HEK293 (cell line): Measurements from ENCODE around the gene ZNF33A.
A peak's percentile ranks its signal among the peaks of the same experiment; 100 is the strongest.

Source experiments
- ATF2 ChIP-seq: fragments of 450-650 bp; formaldehyde crosslinking; IDR thresholded peaks from 2 replicates; pipeline ENCODE4 v1.5.1; 2016; ENCODE audit warnings: missing biosample characterization, missing genetic modification characterization, low read depth
- ELK4 ChIP-seq: IDR thresholded peaks from 2 replicates; pipeline ENCODE4 v1.6.1; 2011; ENCODE audit warnings: mild to moderate bottlenecking, low read depth, low read length, borderline replicate concordance
- HOXA7 ChIP-seq: sonication (generic); formaldehyde crosslinking; IDR thresholded peaks from 2 replicates; pipeline ENCODE4 v1.8.1; 2022; ENCODE audit warnings: missing genetic modification reagents, borderline replicate concordance
- MZF1 ChIP-seq: fragments of 450-650 bp; formaldehyde crosslinking; IDR thresholded peaks from 2 replicates; pipeline ENCODE4 v1.5.1; 2017; ENCODE audit warnings: missing biosample characterization, missing genetic modification characterization, borderline replicate concordance
- SALL2 ChIP-seq: fragments of 450-650 bp; formaldehyde crosslinking; IDR thresholded peaks from 2 replicates; pipeline ENCODE4 v1.5.0; 2017; ENCODE audit warnings: missing biosample characterization, mild to moderate bottlenecking, missing genetic modification characterization, borderline replicate concordance
- SP7 ChIP-seq: fragments of 450-650 bp; formaldehyde crosslinking; IDR thresholded peaks from 2 replicates; pipeline ENCODE4 v1.5.1; 2016; ENCODE audit warnings: missing biosample characterization, missing genetic modification characterization
- ZBTB21 ChIP-seq: fragments of 450-650 bp; formaldehyde crosslinking; IDR thresholded peaks from 2 replicates; pipeline ENCODE4 v1.5.1; 2017; ENCODE audit warnings: missing biosample characterization, missing genetic modification characterization
- ZNF114 ChIP-seq: fragments of 450-650 bp; formaldehyde crosslinking; IDR thresholded peaks from 2 replicates; pipeline ENCODE4 v1.5.0; 2017; ENCODE audit warnings: missing biosample characterization, missing genetic modification characterization
- ZNF174 ChIP-seq: fragments of 450-650 bp; formaldehyde crosslinking; IDR thresholded peaks from 2 replicates; pipeline ENCODE4 v1.5.0; 2017; ENCODE audit warnings: missing biosample characterization, mild to moderate bottlenecking, missing genetic modification characterization
- ZNF19 ChIP-seq: fragments of 450-650 bp; formaldehyde crosslinking; IDR thresholded peaks from 2 replicates; pipeline ENCODE4; 2016; ENCODE audit warnings: missing biosample characterization, missing genetic modification characterization, low read depth
- ZNF202 ChIP-seq: fragments of 450-650 bp; formaldehyde crosslinking; IDR thresholded peaks from 2 replicates; pipeline ENCODE4 v1.5.1; 2016; ENCODE audit warnings: missing biosample characterization, missing genetic modification characterization, borderline replicate concordance
- ZNF239 ChIP-seq: fragments of 450-650 bp; formaldehyde crosslinking; IDR thresholded peaks from 2 replicates; pipeline ENCODE4 v1.5.1; 2016; ENCODE audit warnings: missing biosample characterization, missing genetic modification characterization
- ZNF26 ChIP-seq: fragments of 450-650 bp; formaldehyde crosslinking; IDR thresholded peaks from 2 replicates; pipeline ENCODE4 v1.5.1; 2016; ENCODE audit warnings: missing biosample characterization, missing genetic modification characterization
- ZNF335 ChIP-seq: fragments of 450-650 bp; formaldehyde crosslinking; conservative IDR thresholded peaks from 2 replicates; pipeline ENCODE4 v1.5.1; 2016; ENCODE audit warnings: missing biosample characterization, missing genetic modification characterization
- ZNF394 ChIP-seq: fragments of 450-650 bp; formaldehyde crosslinking; IDR thresholded peaks from 2 replicates; pipeline ENCODE4 v1.5.1; 2016; ENCODE audit warnings: missing biosample characterization, missing genetic modification characterization, mild to moderate bottlenecking, moderate library complexity, borderline replicate concordance
- ZNF404 ChIP-seq: fragments of 450-650 bp; formaldehyde crosslinking; IDR thresholded peaks from 2 replicates; pipeline ENCODE4 v1.5.1; 2017; ENCODE audit warnings: missing biosample characterization, missing genetic modification characterization
- ZNF416 ChIP-seq: fragments of 450-650 bp; formaldehyde crosslinking; IDR thresholded peaks from 2 replicates; pipeline ENCODE4 v1.5.1; 2016; ENCODE audit warnings: missing biosample characterization, missing genetic modification characterization
- ZNF488 ChIP-seq: fragments of 450-650 bp; formaldehyde crosslinking; IDR thresholded peaks from 2 replicates; pipeline ENCODE4 v1.5.1; 2016; ENCODE audit warnings: missing biosample characterization, missing genetic modification characterization
- ZNF501 ChIP-seq: fragments of 450-650 bp; formaldehyde crosslinking; IDR thresholded peaks from 2 replicates; pipeline ENCODE4 v1.5.1; 2016; ENCODE audit warnings: missing biosample characterization, missing genetic modification characterization
- ZNF529 ChIP-seq: fragments of 450-650 bp; formaldehyde crosslinking; IDR thresholded peaks from 2 replicates; pipeline ENCODE4 v1.5.1; 2017; ENCODE audit warnings: missing genetic modification characterization, missing biosample characterization; ENCODE audit not compliant: insufficient replicate concordance
- ZNF530 ChIP-seq: fragments of 450-650 bp; formaldehyde crosslinking; IDR thresholded peaks from 2 replicates; pipeline ENCODE4 v1.5.1; 2016; ENCODE audit warnings: low read depth, missing biosample characterization, missing genetic modification characterization
- ZNF610 ChIP-seq: fragments of 450-650 bp; formaldehyde crosslinking; IDR thresholded peaks from 2 replicates; pipeline ENCODE4 v1.5.1; 2016; ENCODE audit warnings: missing biosample characterization, missing genetic modification characterization, borderline replicate concordance
- ZNF621 ChIP-seq: fragments of 450-650 bp; formaldehyde crosslinking; IDR thresholded peaks from 2 replicates; pipeline ENCODE4 v1.5.1; 2017; ENCODE audit warnings: missing biosample characterization, missing genetic modification characterization
- ZNF623 ChIP-seq: fragments of 450-650 bp; formaldehyde crosslinking; IDR thresholded peaks from 2 replicates; pipeline ENCODE4 v1.5.1; 2016; ENCODE audit warnings: missing biosample characterization, missing genetic modification characterization
- ZNF639 ChIP-seq: fragments of 450-650 bp; formaldehyde crosslinking; IDR thresholded peaks from 2 replicates; pipeline ENCODE4 v1.5.1; 2016; ENCODE audit warnings: missing biosample characterization, missing genetic modification characterization
- ZNF704 ChIP-seq: fragments of 450-650 bp; formaldehyde crosslinking; IDR thresholded peaks from 2 replicates; pipeline ENCODE4 v1.5.1; 2016; ENCODE audit warnings: missing biosample characterization, missing genetic modification characterization
- ZNF791 ChIP-seq: fragments of 450-650 bp; formaldehyde crosslinking; IDR thresholded peaks from 2 replicates; pipeline ENCODE4 v1.5.1; 2016; ENCODE audit warnings: missing biosample characterization, missing genetic modification characterization
- ZXDB ChIP-seq: fragments of 450-650 bp; formaldehyde crosslinking; IDR thresholded peaks from 2 replicates; pipeline ENCODE4 v1.5.1; 2016; ENCODE audit warnings: missing biosample characterization, missing genetic modification characterization
- TF ChIP-seq, protein P1 (sequence below): fragments of 450-650 bp; formaldehyde crosslinking; IDR thresholded peaks from 2 replicates; pipeline ENCODE4 v1.5.1; 2016; ENCODE audit warnings: missing biosample characterization, missing genetic modification characterization, borderline replicate concordance

ZNF33A gene

DNA sequence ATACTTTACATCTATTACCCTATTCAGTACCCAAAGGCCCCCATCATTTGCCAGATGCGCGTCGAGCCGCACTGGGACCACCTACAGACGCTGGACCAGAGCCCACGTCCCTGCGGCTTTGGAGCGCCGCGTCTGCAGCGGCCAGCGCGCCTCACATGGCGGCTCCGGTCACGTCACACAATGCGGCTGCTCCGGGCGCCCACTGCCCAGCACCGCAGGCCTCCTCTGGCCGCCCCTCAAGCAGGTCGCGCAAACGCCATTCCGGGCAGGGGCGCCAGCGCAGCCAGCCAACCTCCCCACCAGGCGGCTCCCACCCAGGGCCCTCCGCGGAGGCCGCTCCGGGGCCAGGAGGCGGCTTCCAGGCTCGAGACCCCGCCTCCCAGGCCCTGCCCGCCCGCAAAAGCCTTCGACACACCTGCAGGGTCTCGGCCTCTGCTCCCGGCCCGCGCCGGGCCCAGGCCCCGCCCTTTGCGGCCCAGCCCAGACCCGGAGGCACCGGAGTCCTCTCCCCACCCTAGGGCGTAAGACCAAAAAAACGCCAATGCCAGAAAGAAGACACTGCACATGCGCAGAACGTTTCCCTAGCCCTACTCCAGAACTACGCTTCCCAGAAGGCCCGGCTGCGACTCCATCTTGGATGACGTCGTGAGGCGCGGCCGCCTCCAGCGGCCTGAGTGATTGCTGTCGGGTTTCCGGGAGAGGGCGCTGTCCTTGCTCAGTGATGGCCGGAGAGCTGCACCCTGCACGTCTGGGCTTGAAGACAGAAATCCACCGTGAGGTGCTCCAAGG, 34.2 kb upstream of the ZNF33A start, which contains the start of gene ZNF25 (continued):
- TF ChIP-seq, protein P1, sequence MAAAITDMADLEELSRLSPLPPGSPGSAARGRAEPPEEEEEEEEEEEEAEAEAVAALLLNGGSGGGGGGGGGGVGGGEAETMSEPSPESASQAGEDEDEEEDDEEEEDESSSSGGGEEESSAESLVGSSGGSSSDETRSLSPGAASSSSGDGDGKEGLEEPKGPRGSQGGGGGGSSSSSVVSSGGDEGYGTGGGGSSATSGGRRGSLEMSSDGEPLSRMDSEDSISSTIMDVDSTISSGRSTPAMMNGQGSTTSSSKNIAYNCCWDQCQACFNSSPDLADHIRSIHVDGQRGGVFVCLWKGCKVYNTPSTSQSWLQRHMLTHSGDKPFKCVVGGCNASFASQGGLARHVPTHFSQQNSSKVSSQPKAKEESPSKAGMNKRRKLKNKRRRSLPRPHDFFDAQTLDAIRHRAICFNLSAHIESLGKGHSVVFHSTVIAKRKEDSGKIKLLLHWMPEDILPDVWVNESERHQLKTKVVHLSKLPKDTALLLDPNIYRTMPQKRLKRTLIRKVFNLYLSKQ (tag by site-specific recombination): no peak
- TF ChIP-seq MZF1: no peak
- no peak for TF ChIP-seq ZNF26 (tag by site-specific recombination)
- TF ChIP-seq SP7 (tag by site-specific recombination): no peak; the same call in none of the 2 replicates
- no peak for TF ChIP-seq ZNF623 (tag by site-specific recombination)
- TF ChIP-seq ZNF202 (tag by site-specific recombination): no peak
- no peak for TF ChIP-seq ZNF488 (tag by site-specific recombination)
- TF ChIP-seq ZNF530 (tag by site-specific recombination): no peak
- TF ChIP-seq HOXA7 (CRISPR knock-in tag): no peak
- no peak for TF ChIP-seq ZNF19 (tag by site-specific recombination)
- no peak for TF ChIP-seq ZNF114 (tag by site-specific recombination)
- TF ChIP-seq ZNF704 (tag by site-specific recombination): no peak
- no peak for TF ChIP-seq ZNF529
- TF ChIP-seq ZNF791 (tag by site-specific recombination): no peak
- TF ChIP-seq ZNF501 (tag by site-specific recombination): no peak
- TF ChIP-seq ZNF610 (tag by site-specific recombination): 0 out of 2 replicates have a peak, but pooled peaks have one; percentile 42
- TF ChIP-seq ZNF621 (tag by site-specific recombination): no peak
- TF ChIP-seq ZNF335 (tag by site-specific recombination): peak; percentile 96
- TF ChIP-seq ELK4: no peak
- TF ChIP-seq ZXDB (tag by site-specific recombination): peak; percentile 76; the same call in 1 of the 2 replicates
- peak; percentile 95 for TF ChIP-seq ATF2
- no peak for TF ChIP-seq ZNF404
- TF ChIP-seq SALL2 (tag by site-specific recombination): no peak
- no peak for TF ChIP-seq ZNF174
- TF ChIP-seq ZNF416 (tag by site-specific recombination): no peak
- peak; percentile 46; the same call in 1 of the 2 replicates for TF ChIP-seq ZBTB21 (tag by site-specific recombination)
- no peak for TF ChIP-seq ZNF639 (tag by site-specific recombination)
- TF ChIP-seq ZNF239: no peak
- no peak for TF ChIP-seq ZNF394 (tag by site-specific recombination)
